Measurements from ENCODE around the gene PLD4.

DNA sequence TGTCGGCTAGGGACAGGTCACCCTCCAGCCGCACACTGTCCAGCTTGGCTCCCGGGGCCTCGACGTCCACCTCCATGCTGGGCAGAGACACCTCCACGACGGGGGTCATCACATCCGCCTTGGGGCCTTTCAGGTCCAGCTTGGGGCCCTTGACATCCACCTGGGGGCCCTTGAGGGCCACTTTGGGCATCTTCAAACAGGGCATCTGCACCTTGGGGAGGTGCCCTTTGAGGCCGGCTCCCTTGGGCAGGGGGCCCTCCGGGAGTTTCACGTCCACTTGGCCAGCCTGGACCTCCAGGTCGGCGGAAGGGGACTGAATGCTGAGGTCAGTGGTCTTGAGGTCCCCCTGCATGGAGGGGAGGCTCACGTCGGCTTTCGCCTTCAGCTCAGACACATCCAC lies 17.9 kb downstream of the PLD4 start:
- no peak for TF ChIP-seq SP1 (IDR thresholded peaks at IDR 0.05)
- TF ChIP-seq ELF4 (IDR thresholded peaks at IDR 0.05) = no peak
- TF ChIP-seq L3MBTL2 (conservative IDR thresholded peaks at IDR 0.05) = no peak
- TF ChIP-seq, protein P1, sequence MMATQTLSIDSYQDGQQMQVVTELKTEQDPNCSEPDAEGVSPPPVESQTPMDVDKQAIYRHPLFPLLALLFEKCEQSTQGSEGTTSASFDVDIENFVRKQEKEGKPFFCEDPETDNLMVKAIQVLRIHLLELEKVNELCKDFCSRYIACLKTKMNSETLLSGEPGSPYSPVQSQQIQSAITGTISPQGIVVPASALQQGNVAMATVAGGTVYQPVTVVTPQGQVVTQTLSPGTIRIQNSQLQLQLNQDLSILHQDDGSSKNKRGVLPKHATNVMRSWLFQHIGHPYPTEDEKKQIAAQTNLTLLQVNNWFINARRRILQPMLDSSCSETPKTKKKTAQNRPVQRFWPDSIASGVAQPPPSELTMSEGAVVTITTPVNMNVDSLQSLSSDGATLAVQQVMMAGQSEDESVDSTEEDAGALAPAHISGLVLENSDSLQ (IDR thresholded peaks at IDR 0.05) = no peak
- TF ChIP-seq ARNT (IDR thresholded peaks at IDR 0.05) = no peak
- TF ChIP-seq FOXK2 (IDR thresholded peaks at IDR 0.05) = no peak
- no peak for TF ChIP-seq NFRKB (IDR thresholded peaks at IDR 0.05)
